Kidney (tissue), 14 donors: ENCODE results near the gene HLA-DMA. TPM values are rescaled to one million over a fixed set of nuclear protein-coding genes. Genes with fewer than 3 reads are reported as not detected.
A peak's percentile ranks its signal among the peaks of the same experiment; 100 is the strongest.

Source experiments
- DNase-seq, 5 donors: peaks; one replicate each; pipeline ENCODE4 v3.0.0-alpha.2; 2013 to 2020
- FAIRE-seq: peaks from 2 replicates; lab custom pipeline; 2012; peaks lifted over from hg19 to GRCh38; lab: Jason Lieb, UNC
- H3K27ac ChIP-seq, 2 donors: one replicate each; pipeline ENCODE4 v1.7.0; 2013; ENCODE audit warnings: low read depth in 2 of 2, low read length in 2 of 2, inconsistent platforms in 1 of 2
- H3K27me3 ChIP-seq: one replicate; pipeline ENCODE4 v1.7.1; 2013; ENCODE audit warnings: low read length, inconsistent platforms; ENCODE audit not compliant: control insufficient read depth, insufficient read depth
- H3K36me3 ChIP-seq, 3 donors: one replicate each; pipeline versions ENCODE4 v1.7.0 to v1.7.1; 2013; ENCODE audit warnings: low read length in 3 of 3, control low read depth in 1 of 3, inconsistent platforms in 1 of 3; ENCODE audit not compliant: insufficient read depth in 3 of 3, control insufficient read depth in 2 of 3
- H3K4me1 ChIP-seq, 3 donors: one replicate each; pipeline versions ENCODE4 v1.7.0 to v1.7.1; 2013; ENCODE audit warnings: low read length in 3 of 3, inconsistent platforms in 1 of 3, low read depth in 1 of 3; ENCODE audit not compliant: control insufficient read depth in 2 of 3, insufficient read depth in 2 of 3
- H3K4me3 ChIP-seq, 3 donors: one replicate each; pipeline versions ENCODE4 v1.7.0 to v1.8.1; 2013; ENCODE audit warnings: low read length in 3 of 3, control low read depth in 1 of 3, inconsistent platforms in 1 of 3
- H3K9ac ChIP-seq, 3 donors: one replicate each; pipeline versions ENCODE4 v1.7.0 to v1.7.1; 2013; ENCODE audit warnings: low read length in 3 of 3, control low read depth in 1 of 3, inconsistent platforms in 1 of 3
- H3K9me3 ChIP-seq, 3 donors: one replicate each; pipeline versions ENCODE4 v1.7.0 to v1.7.1; 2013; ENCODE audit warnings: low read length in 3 of 3, control low read depth in 1 of 3, inconsistent platforms in 1 of 3; ENCODE audit not compliant: control insufficient read depth in 2 of 3, insufficient read depth in 1 of 3
- CTCF ChIP-seq: IDR thresholded peaks from 3 replicates; pipeline ENCODE4 v1.5.1; 2012; ENCODE audit warnings: mild to moderate bottlenecking, moderate library complexity, borderline replicate concordance; ENCODE audit not compliant: insufficient read depth; ENCODE audit errors: extremely low read depth
- intact Hi-C: fragments of 100-400 bp; cut with DNase I; formaldehyde crosslinking; loops from one replicate; pipeline ENCODE4 v1.11.1; 2022
- polyA plus RNA-seq: library from polyadenylated mRNA; stranded (reverse); fragments of 350-450 nt; fragmentation: Illumina TruSeq; extraction: RNeasy Lipid Tissue Mini Kit (QIAGEN cat#74804); gene quantifications from one replicate; pipeline ENCODE4 v1.2.3, GENCODE V29; 2014; ENCODE audit warnings: low read depth, low replicate concordance; ENCODE audit not compliant: insufficient read depth
- total RNA-seq: library from RNA; stranded (reverse); fragmentation: NEBNext Ultra II Directional; extraction: Animal tissue kit (Norgen Biotek cat#: 25700); gene quantifications from one replicate; pipeline ENCODE4 v1.2.1, GENCODE V29; 2021
- donor health status: control.
- donor health status: control.
- donor health status: control.
- donor health status: control.
- donor health status: control.
- donor health status: DM: yes; HTN: yes; CAD: no.
- donor health status: Normal renal cell carcinoma (clear cell type).

Gene HLA-DMA
- total and polyA plus RNA-seq, 2 donors from 2014 or later = 98.5 to 101 TPM

GRCh38 chr6:32936239-32937152 is 16.4 kb downstream of the HLA-DMA start:
- no peak for TF ChIP-seq CTCF
- no peak overlapping the region for H3K4me3 ChIP-seq
- no peaks in the 10 kb centered on the region for H3K27me3 ChIP-seq
- H3K9me3 ChIP-seq = no peaks in the 10 kb centered on the region
- DNase-seq = peak in 3 of 5 donors; percentile 64 to 81 (median 81)
- H3K36me3 ChIP-seq = no peaks in the 10 kb centered on the region
- H3K4me1 ChIP-seq = peaks cover 3 to 7% (median 4%) of the 10 kb centered on the region in 3 donors
- H3K9ac ChIP-seq = no peak overlapping the region
- no peak for FAIRE-seq
- intact Hi-C loops = loop anchor here (5.0 kb wide), 1 partner anchor 46 kb away; no protein-coding TSS in a partner anchor
- H3K27ac ChIP-seq = no peak overlapping the region

- no peak for TF ChIP-seq CTCF
- Histone ChIP-seq H3K4me3 (no peak overlapping the region), H3K36me3 (no peaks in the 10 kb centered on the region), H3K9me3 (no peaks in the 10 kb centered on the region), H3K27ac (no peak overlapping the region), H3K9ac (no peak overlapping the region), H3K27me3 (no peaks in the 10 kb centered on the region), H3K4me1 (peaks cover 0 to 7% (median 0%) of the 10 kb centered on the region in 3 donors)
- DNase-seq = no peak
- intact Hi-C loops = loop anchor here (5.0 kb wide), 1 partner anchor 47 kb away; no protein-coding TSS in a partner anchor
- no peak for FAIRE-seq
These were observed 17.2 kb downstream of the HLA-DMA start for GRCh38 chr6:32935551-32936238.

- H3K9me3 ChIP-seq = no peaks in the 10 kb centered on the region
- H3K36me3 ChIP-seq = no peaks in the 10 kb centered on the region
- H3K27ac ChIP-seq = no peak overlapping the region
- no peaks in the 10 kb centered on the region for H3K27me3 ChIP-seq
- DNase-seq (peak; percentile 66 to 85 (median 78)), FAIRE-seq (peak; percentile 8)
- TF ChIP-seq CTCF = peak; percentile 85
- no peak overlapping the region for H3K9ac ChIP-seq
- no peak overlapping the region for H3K4me3 ChIP-seq
- no peaks in the 10 kb centered on the region for H3K4me1 ChIP-seq
- intact Hi-C loops = no loop called here
These were observed 19.2 kb downstream of the HLA-DMA start for GRCh38 chr6:32933661-32934085.
